Keratinocyte (primary cell): ENCODE measurements around the gene DIAPH3. TPM values are rescaled to one million over a fixed set of nuclear protein-coding genes. Genes with fewer than 3 reads are reported as not detected.

Source experiments
- DNase-seq: peaks from one replicate; pipeline ENCODE4 v3.0.0-alpha.2; 2011; ENCODE audit warnings: low read depth, missing footprints, low spot score
- FAIRE-seq: peaks from 2 replicates; lab custom pipeline; 2011; peaks lifted over from hg19 to GRCh38; lab: Jason Lieb, UNC
- H2AFZ ChIP-seq: 2 replicates; pipeline ENCODE4 v1.6.0; 2012; ENCODE audit warnings: low read length, control low read depth, inconsistent platforms; ENCODE audit not compliant: control insufficient read depth
- H3K27ac ChIP-seq: 2 replicates; pipeline ENCODE4 v1.5.1; 2011; ENCODE audit warnings: low read length; ENCODE audit not compliant: control insufficient read depth, insufficient read depth
- H3K27me3 ChIP-seq: 3 replicates; pipeline ENCODE4 v1.6.0; 2011; ENCODE audit warnings: low read length; ENCODE audit not compliant: control insufficient read depth, insufficient read depth; ENCODE audit errors: extremely low read depth
- H3K36me3 ChIP-seq, 2 experiments: 2 replicates in 1 of 2; 3 replicates in 1 of 2; pipeline ENCODE4 v1.5.1; 2011; ENCODE audit warnings: low read length in 2 of 2, mild to moderate bottlenecking in 1 of 2; ENCODE audit not compliant: control insufficient read depth in 2 of 2, insufficient read depth in 2 of 2; ENCODE audit errors: extremely low read depth in 1 of 2
- H3K4me1 ChIP-seq: 3 replicates; pipeline ENCODE4 v1.5.1; 2011; ENCODE audit warnings: low read length; ENCODE audit not compliant: control insufficient read depth, insufficient read depth; ENCODE audit errors: extremely low read depth
- H3K4me2 ChIP-seq: 3 replicates; pipeline ENCODE4 v1.6.0; 2011; ENCODE audit warnings: low read depth, low read length; ENCODE audit not compliant: control insufficient read depth, insufficient read depth; ENCODE audit errors: extremely low read depth
- H3K4me3 ChIP-seq, 3 experiments: fragments of 200-600 bp in 1 of 3; sonication (generic) in 1 of 3; 2 replicates in 2 of 3; 3 replicates in 1 of 3; pipeline ENCODE4 v1.5.1; 2011 to 2016; ENCODE audit warnings: low read length in 3 of 3, mild to moderate bottlenecking in 3 of 3, control low read depth in 2 of 3, inconsistent platforms in 1 of 3, low read depth in 1 of 3, mixed read lengths in 1 of 3, mixed run types in 1 of 3, moderate library complexity in 1 of 3; ENCODE audit not compliant: control insufficient read depth in 2 of 3, insufficient read depth in 2 of 3; ENCODE audit errors: extremely low read depth in 1 of 3
- H3K79me2 ChIP-seq: 2 replicates; pipeline ENCODE4 v1.6.0; 2012; ENCODE audit warnings: low read length; ENCODE audit not compliant: control insufficient read depth, insufficient read depth
- H3K9ac ChIP-seq: 3 replicates; pipeline ENCODE4 v1.6.0; 2011; ENCODE audit warnings: low read length; ENCODE audit not compliant: control insufficient read depth, insufficient read depth; ENCODE audit errors: extremely low read depth
- H3K9me1 ChIP-seq: 3 replicates; pipeline ENCODE4 v1.6.0; 2011; ENCODE audit warnings: low read length; ENCODE audit not compliant: control insufficient read depth, insufficient read depth; ENCODE audit errors: extremely low read depth
- H3K9me3 ChIP-seq: 2 replicates; pipeline ENCODE4 v1.5.1; 2012; ENCODE audit warnings: low read depth, low read length; ENCODE audit not compliant: control insufficient read depth
- H4K20me1 ChIP-seq: 3 replicates; pipeline ENCODE4 v1.6.0; 2011; ENCODE audit warnings: low read length; ENCODE audit not compliant: control insufficient read depth, insufficient read depth; ENCODE audit errors: extremely low read depth
- EZH2 ChIP-seq: IDR thresholded peaks from one replicate; pipeline ENCODE4 v1.6.1; 2012; ENCODE audit warnings: inconsistent platforms, mild to moderate bottlenecking, low read length, moderate library complexity
- dilution Hi-C: fragments of 300-500 bp; cut with MboI; formaldehyde crosslinking; loops from one replicate; pipeline ENCODE4 v1.7.0; 2020; ENCODE audit warnings: low sequenced_read_pairs; ENCODE audit not compliant: extremely low pct_ligation_motif_present
- polyA plus RNA-seq, 5 experiments: library from polyadenylated mRNA; depleted of rRNA in 3 of 5; stranded (reverse) in 3 of 5; stranded (forward) in 1 of 5; unstranded in 1 of 5; fragments of >200 nt; gene quantifications; 1 replicate in 1 of 5; 2 replicates in 3 of 5; 3 replicates in 1 of 5; pipeline versions ENCODE4 v1.2.1 to v1.2.3, GENCODE V29; 2011 to 2012; ENCODE audit warnings: missing spikeins in 2 of 5, low read depth in 1 of 5, low replicate concordance in 1 of 5
- TF ChIP-seq, protein P1 (sequence below), 3 experiments: IDR thresholded peaks in 1 of 3; conservative IDR thresholded peaks in 1 of 3; optimal IDR thresholded peaks in 1 of 3; 2 replicates in 2 of 3; 3 replicates in 1 of 3; pipeline versions ENCODE3 to v1.5.1; 2011; ENCODE audit warnings: low read length in 3 of 3, mild to moderate bottlenecking in 3 of 3, moderate library complexity in 2 of 3, control low read depth in 1 of 3, inconsistent platforms in 1 of 3; ENCODE audit not compliant: insufficient read depth in 2 of 3; ENCODE audit errors: extremely low read depth in 1 of 3

DIAPH3 gene
- polyA plus RNA-seq, 1 donor (not counting 4 experiments of a cell fraction or from before 2014, with no cell fraction given), result 9.0 TPM

DNA sequence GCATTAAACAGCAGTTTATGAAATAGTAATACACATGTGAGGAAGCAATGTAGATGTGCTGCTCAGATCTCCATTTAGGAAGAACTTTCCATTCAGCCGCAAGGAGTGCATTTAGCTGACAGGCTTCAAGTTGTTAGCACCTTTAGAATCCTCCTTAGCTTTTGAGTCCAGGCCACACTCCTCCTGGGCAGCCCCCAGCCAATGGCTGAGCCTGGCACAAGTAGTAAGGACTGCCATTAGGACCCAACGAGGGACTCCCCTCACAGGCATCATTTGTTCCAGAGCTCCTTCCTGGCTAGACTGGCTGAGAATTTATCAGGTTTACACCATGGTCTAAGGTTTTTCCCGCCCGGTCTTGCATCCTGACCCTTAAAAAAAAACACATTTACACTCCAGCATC lies 201.4 kb downstream of the DIAPH3 start:
- no peaks in the 10 kb centered on the region for H3K79me2 ChIP-seq
- H3K4me1 ChIP-seq, result no peaks in the 10 kb centered on the region
- H3K36me3 ChIP-seq, result no peaks in the 10 kb centered on the region
- FAIRE-seq (no peak), DNase-seq (no peak)
- H3K27me3 ChIP-seq, result no peaks in the 10 kb centered on the region
- no peak for TF ChIP-seq EZH2
- TF ChIP-seq, protein P1, sequence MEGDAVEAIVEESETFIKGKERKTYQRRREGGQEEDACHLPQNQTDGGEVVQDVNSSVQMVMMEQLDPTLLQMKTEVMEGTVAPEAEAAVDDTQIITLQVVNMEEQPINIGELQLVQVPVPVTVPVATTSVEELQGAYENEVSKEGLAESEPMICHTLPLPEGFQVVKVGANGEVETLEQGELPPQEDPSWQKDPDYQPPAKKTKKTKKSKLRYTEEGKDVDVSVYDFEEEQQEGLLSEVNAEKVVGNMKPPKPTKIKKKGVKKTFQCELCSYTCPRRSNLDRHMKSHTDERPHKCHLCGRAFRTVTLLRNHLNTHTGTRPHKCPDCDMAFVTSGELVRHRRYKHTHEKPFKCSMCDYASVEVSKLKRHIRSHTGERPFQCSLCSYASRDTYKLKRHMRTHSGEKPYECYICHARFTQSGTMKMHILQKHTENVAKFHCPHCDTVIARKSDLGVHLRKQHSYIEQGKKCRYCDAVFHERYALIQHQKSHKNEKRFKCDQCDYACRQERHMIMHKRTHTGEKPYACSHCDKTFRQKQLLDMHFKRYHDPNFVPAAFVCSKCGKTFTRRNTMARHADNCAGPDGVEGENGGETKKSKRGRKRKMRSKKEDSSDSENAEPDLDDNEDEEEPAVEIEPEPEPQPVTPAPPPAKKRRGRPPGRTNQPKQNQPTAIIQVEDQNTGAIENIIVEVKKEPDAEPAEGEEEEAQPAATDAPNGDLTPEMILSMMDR (optimal IDR thresholded peaks at IDR 0.05 in 1 of 3, IDR thresholded peaks at IDR 0.05 in 1 of 3, conservative IDR thresholded peaks at IDR 0.05 in 1 of 3; ENCODE audit: extremely low read depth in 1 of 3, insufficient read depth in 2 of 3, low read length in 3 of 3), result no peak
- H3K9me1 ChIP-seq, result no peaks in the 10 kb centered on the region
- H2AFZ ChIP-seq, result no peak overlapping the region
- dilution Hi-C loops, result no loop called here
- no peak overlapping the region for H3K27ac ChIP-seq
- H3K4me3 ChIP-seq, result no peak overlapping the region
- H3K9me3 ChIP-seq, result no peaks in the 10 kb centered on the region
- no peak overlapping the region for H3K9ac ChIP-seq
- H4K20me1 ChIP-seq, result no peaks in the 10 kb centered on the region
- H3K4me2 ChIP-seq, result no peak overlapping the region

DNA sequence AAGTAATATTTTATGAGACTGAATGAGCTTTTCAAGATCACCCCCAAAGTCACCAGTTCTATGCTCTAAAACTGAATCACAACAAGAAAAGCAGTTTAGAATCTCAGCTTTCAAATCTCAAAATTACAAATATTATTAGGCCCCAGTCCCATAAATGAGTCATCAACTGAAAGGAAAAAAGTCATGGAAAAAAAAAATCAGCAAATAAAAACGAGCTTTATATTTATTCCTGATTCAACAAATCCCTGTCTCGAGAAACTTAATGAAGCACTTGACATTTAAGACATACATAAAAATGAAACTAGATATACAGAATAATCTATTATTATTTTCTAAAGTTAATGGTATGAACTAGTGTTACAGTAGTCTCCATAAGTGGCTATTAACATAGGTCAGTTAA lies 203.0 kb downstream of the DIAPH3 start:
- Histone ChIP-seq H3K4me2 (no peak overlapping the region), H3K27me3 (no peaks in the 10 kb centered on the region), H3K9me3 (no peaks in the 10 kb centered on the region), H3K4me1 (no peaks in the 10 kb centered on the region), H3K9me1 (no peaks in the 10 kb centered on the region), H3K36me3 (no peaks in the 10 kb centered on the region), H3K79me2 (no peaks in the 10 kb centered on the region), H2AFZ (no peak overlapping the region), H3K27ac (no peak overlapping the region), H4K20me1 (no peaks in the 10 kb centered on the region), H3K4me3 (no peak overlapping the region), H3K9ac (no peak overlapping the region)
- dilution Hi-C loops, result no loop called here
- DNase-seq (no peak), FAIRE-seq (no peak)
- TF ChIP-seq, protein P1 (optimal IDR thresholded peaks at IDR 0.05 in 1 of 3, IDR thresholded peaks at IDR 0.05 in 1 of 3, conservative IDR thresholded peaks at IDR 0.05 in 1 of 3; ENCODE audit: extremely low read depth in 1 of 3, insufficient read depth in 2 of 3, low read length in 3 of 3), result no peak
- TF ChIP-seq EZH2, result no peak
